HG03095 (cell line): ENCODE results near the gene PREX1.
"Not testable (repeated sequence)": the region's sequence is repeated elsewhere in the genome, so short reads cannot be mapped to it uniquely, and the experiment has no call there.

Source experiments
- ATAC-seq: cut with Tn5 transposase; IDR thresholded peaks from one replicate; pipeline ENCODE4 v1.9.1; 2021; ENCODE audit warnings: moderate library complexity; ENCODE audit not compliant: unreplicated experiment

Gene PREX1

DNA sequence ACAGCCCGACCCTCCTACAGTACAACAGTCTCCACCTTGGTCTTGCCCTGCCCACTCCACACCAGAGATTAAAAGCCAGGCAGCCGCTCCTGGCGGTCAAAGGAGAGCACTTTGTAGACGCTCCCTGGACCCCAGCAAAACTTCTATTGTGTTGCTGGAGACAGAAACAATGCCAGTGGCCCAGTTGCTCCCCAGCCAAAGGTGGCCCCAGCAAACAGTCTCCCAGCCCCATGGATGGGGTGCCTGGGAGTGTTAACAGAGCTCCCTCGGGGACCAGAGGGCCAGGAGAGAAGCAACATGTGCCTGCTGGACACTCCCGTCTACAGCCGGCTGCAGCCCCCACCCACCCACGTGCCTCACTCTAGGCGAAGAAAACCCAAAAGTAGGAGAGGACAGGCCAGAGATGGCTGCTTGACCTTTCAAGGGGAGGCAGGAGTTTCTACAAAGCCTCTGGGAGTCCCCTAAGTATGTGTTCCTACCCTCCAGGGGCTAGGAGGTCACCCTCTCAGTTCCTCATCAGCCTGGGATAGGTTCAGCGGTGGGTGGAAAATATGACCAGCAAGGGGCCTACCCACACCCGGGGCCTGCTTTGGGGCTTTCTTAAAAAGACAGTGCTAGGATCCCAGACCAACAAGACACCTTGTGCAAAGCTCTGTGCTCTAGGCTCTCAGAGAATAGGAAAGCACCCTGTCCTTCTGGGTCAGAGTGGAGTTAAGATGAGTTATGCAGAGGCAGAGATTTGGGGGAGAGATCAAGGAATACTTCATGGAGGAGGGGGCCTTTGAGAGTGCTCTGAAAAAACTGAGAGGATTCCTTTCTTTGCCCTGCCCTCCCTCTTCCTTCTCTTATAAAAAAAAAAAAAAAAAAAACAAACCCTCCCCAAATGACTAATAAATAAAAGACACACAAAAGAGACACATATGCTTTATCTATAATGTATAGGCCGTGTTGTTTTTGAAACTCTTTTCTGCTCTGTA, 19.0 kb upstream of the PREX1 start:
- peak; percentile 89 for ATAC-seq

DNA sequence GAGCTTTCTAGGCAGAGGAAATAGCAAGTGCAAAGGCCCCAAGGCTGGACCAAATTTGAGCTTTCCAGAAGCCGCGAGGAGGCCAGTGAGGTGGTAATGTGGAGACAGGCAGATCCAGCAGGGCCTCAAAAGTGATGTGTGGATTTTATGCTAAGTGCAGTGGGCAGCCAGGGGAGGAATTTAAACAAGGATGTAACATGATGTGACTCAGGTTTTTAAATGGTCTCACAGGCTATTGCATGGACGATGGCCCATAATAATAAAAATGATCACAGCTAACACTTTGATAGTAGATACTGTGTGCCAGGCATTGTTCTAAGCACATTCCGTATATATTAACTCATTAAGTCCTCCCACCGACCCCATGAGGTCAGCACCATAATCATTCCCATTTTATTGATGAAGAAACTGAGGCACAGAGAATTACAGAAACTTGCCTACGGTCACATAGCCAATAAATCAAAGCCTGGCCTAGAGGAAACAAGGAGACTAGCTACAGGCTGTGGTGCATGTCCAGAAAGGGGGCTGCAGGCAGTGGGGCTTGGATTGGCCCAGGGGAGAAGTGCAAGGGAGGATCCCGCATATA, 18.0 kb upstream of the PREX1 start:
- no peak for ATAC-seq

DNA sequence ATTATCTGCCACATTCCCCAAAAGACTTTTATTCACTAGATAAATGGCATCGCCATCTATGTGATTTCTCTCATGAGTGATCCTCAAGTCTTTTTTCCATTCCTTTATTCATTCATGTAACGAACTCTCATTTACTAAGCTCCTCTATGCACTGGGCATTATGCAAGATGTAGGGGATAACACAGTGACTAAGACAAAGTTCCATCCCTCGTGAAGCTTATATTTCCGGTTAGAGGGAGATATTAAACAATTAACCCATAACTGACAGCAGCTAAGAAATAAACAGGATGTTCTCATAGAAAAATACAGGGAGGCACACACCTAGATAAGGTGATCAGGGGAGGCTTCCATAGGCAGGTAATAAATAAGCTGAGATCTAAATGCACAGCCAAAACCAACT, 17.2 kb upstream of the PREX1 start:
- no peak for ATAC-seq

DNA sequence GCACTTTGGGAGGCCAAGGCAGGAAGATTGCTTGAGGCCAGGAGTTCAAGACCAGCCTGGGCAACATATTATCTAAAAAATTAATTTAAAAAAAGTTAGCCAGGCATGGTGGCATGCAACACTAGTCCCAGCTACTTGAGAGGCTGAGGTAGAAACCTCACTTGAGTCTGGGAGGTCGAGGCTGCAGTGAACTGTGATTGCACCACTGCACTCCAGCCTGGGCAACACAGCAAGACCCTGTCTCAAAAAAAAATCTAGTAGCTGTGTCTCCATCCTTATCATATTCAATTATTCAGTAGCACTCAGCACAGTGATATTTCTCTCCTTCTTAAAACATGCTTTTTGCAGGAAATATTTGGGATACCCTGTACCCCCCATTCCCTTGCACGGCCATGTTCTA, 16.1 kb upstream of the PREX1 start:
- ATAC-seq = not testable (repeated sequence)

DNA sequence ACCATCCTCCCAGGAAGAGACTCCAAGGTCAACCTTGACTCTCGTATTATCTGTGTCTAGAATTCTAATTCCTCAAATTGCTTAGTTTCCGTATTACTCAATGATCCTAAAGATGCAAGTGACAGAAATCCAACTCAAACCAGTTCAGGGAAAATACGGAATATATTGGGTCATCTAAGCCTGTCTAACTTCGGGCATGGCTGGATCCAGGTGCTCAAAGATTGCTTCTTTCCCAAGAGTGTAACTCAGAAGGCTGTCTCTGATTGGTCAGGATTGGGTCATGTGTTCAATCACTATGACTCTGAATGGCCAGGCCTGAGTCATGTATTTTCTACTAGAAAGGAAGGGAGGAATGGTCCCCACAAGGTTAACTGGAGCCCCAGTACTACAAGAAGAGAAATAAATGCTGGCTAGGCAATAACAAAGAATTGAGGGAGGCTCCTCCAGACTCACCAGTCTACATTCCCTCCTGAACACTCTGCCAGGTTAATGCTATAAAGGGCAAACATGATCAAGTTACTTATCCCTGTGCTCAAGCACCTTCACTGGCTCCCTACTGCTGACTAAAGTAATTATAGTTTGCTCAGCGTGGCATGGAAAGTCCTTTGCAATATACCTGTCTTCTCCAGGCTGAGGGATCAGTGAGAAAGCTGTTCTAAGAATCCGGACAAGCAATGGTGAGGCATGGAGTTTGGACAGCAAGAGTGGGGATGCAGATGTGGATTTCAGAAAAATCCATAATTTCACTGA, 15.4 kb upstream of the PREX1 start:
- no peak for ATAC-seq

DNA sequence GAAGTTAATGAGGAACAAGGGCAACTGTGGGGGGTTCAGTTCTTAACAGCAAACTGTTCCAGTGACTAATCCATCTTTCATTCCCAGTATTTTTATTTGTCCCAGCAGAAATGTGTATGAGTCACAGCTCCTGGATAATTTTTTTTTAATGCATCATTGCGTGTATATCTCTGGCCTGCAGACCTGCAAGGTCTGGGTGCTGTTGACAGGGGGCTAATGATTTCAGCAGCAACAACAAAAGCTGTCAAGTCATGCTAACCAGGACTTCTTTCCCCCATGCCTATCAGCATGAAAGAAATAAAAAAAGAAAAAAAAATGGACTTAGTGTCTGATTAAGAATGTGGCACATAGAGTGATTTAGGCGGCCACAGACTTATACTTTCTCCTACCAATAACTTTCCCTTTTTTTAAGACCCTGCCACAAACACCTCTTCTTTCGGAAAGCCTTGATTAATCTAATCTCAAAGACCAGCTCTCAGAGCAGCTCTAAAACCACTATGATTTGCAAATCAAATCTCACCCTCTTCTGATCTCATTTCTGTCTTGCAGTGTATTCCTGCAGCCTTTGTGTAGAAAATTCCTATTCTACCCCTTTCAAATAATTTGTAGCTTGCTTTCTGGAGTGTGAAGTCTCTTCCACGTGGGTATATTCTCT, 14.2 kb upstream of the PREX1 start:
- ATAC-seq = no peak

- no peak for ATAC-seq
Measured at GRCh38 chr20:48841196-48841874, 13.5 kb upstream of the PREX1 start.

DNA sequence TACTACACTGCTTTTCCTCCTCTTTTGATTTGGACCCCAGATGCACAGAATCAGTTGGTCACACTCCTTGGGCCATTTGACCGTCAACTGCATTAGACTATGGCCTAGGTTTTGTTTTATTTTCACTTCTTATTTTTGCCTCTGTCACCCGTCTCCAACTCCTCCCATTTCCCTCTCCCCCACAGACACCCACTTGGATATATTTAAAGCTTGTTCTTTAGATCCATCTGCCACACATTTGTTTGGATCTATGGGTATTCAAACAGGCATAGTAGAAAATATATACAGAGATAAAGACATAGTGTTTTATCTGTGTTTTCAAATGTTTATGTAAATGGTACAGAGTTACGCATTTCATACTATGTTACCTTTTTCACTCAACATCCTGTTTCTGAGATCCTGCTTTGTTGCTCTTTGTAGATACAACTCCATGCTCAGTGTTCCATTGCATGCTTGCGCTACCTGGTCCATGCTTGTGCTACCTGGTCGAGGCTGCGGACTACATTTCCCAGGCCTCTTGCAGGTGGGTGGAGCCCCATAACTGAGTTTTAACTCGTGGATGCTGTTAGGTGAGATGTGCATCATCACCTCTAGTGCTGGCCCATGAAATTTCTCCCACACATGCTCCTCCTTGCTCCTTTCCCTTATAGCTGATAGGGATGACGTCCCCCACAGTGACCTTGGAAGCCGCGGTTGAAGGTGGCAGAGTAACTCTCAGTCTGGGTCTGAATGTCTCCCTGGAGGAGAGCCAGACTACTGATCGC, 11.5 kb upstream of the PREX1 start:
- no peak for ATAC-seq

- no peak for ATAC-seq
Measured at GRCh38 chr20:48837014-48837413, 9.2 kb upstream of the PREX1 start.

DNA sequence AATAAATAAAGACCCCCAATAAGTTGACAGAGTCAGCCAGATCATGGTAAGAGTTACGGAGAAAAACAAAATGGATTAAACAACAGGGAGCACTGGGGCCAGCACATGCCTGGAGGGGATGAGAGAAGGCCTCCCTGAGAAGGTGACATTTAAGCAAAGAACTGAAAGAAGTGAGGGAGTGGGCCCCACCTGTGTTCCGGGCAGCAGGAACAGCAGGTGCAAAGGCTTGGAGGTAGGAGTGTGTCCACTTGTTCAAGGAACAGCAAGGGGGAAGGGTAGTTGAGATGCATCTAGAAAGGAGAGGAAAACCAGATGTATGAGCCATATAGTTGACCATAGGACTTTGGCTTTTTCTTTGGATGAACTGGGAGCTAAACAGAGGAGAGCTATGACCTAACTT, 7.6 kb upstream of the PREX1 start:
- ATAC-seq = no peak

GRCh38 chr20:48834278-48834677, 6.5 kb upstream of the PREX1 start:
- ATAC-seq = no peak

DNA sequence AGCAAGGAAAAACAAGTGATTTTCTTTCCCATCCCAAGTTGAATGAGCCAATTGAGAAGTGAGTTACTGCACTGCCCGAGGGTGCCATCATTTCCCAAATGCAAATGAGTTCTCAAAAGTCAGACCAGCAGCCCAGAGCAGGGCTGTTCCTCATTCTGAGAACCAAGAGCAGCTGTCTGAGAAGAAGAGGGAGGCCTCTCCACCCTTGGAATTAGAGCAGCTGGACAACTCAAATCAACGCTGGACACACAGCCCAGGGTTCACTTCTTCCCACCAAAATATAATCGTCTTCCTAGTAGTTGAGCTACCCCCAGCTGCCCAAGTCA, 4.6 kb upstream of the PREX1 start:
- ATAC-seq = no peak

GRCh38 chr20:48831718-48832404, 4.1 kb upstream of the PREX1 start:
- ATAC-seq = no peak

DNA sequence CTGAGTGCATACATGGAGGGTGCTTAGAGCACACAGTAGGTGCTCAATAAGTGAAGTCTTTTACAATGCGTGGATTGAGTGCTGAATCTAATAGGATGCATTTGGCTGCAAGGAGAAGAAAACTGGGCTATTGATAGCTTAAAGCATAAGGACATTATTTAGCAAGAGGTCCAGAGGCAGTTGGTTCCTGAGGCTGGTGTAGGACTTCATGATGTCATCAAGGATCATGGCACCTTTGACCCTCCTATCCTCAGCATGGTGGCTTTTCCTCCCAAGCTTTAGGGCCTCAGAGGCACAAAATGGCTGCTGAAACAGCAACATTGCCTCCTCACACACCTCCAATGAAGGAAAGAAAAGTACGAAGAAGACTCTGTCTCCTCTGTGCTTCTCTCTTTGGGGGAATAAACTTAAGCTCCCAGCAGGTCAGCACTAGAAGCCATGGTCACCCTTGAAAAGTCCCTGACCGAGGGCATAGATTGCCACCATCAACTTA, 3.1 kb upstream of the PREX1 start:
- no peak for ATAC-seq

DNA sequence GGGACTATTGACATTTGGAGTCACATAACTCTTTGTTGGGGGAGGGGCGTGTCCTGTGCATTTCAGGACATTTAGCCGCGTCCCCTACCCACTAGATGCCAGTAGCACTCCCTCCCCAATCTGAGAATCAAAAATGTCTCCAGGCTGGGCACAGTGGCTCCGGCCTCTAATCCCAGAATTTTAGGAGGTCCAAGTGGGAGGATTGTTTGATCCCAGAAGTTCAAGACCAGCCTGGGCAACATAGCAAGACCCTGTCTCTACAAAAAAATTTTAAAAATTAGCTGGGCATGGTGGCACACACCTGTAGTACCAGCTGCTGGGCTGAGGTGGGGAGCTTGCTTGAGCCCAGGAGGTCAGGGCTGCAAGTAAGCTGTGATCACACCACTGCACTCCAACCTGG, 2.1 kb upstream of the PREX1 start:
- ATAC-seq = no peak

- ATAC-seq = no peak
Measured at GRCh38 chr20:48828734-48829460, 1.1 kb upstream of the PREX1 start.

DNA sequence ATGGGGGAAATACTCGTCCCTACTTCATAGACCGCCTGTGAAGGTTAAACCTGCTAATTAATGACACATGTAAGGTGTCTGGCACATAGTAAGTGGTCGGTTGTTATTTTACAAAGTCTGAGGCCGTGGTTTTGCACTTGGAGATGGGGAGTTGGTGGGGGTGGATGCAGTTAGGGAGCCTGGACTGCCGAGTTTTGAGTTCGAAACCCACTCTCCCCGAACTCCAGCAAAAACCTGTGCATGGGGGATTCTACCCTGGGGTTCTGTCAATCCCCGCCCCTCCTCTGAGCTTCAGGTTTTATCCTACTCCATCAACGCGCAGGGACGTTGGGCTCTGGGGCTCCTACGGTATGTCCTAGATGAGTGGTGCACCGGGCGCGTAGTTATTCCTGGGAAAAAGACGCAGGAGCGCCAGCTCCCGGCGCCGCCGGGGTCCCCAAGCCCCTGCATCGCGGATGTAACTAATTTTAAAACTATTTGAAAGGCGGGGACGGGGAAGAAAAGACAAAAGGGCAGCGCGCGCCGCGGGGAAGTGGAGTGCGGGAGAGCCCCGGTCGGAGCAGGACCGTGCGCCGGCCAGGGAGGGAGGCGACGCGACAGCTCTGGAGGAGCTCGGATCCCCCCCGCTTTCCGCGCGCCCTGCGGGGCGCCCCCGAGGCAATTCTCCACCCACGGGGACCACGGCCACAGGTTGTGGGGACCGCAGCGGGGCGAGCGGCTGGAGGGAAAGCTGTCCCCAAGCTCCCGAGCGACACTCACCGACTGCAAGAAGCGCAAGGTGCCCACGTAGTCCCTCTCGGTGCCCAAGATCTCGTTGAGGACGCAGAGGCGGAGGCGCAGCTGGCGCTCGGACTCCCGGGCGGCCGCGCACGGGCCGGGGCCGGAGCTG, 672 bp downstream of the PREX1 start:
- ATAC-seq = peak; percentile 9

DNA sequence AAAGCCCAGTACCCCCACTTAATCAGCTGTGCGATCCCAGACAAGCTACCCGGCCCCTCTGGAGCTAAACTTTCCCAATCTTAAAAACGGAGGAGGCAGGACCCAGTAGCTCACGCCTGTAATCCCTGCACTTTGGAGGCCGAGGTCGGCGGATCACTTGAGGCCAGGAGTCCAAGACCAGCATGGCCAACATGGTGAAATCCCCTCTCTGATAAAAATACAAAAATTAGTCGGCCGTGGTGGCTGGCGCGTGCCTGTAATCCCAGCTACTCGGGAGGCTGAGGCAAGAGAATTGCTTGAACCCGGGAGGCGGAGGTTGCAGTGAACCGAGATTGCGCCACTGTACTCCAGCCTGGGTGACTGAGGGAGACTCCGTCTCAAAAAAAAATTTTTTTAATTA, 1.3 kb downstream of the PREX1 start:
- not testable (repeated sequence) for ATAC-seq
